H1 (cell line): ENCODE results near the gene TMC6. TPM values are rescaled to one million over a fixed set of nuclear protein-coding genes. Genes with fewer than 3 reads are reported as not detected.

Experiments used
- CTCF ChIA-PET: fragments of 300-600 bp; sonication (Branson Sonifier 250); formaldehyde crosslinking; loops from one replicate; lab custom pipeline; 2021; ENCODE audit not compliant: partially characterized antibody; lab: Charles Lee
- POLR2A ChIA-PET: fragments of 300-600 bp; sonication (Branson Sonifier 250); formaldehyde crosslinking; loops from one replicate; lab custom pipeline; 2021; ENCODE audit warnings: inconsistent platforms; ENCODE audit not compliant: partially characterized antibody; lab: Charles Lee
- DNase-seq, 2 experiments: peaks; one replicate each; pipeline versions ENCODE4 v3.0.0 to v3.0.0-alpha.2; 2010 to 2022; ENCODE audit warnings: low spot score in 2 of 2, low read depth in 1 of 2, mixed read lengths in 1 of 2
- FAIRE-seq: peaks from 2 replicates; lab custom pipeline; 2011; peaks lifted over from hg19 to GRCh38; lab: Jason Lieb, UNC
- H2AFZ ChIP-seq: 2 replicates; pipeline ENCODE4 v1.8.1; 2012; ENCODE audit warnings: low read length, inconsistent platforms
- H2AK5ac ChIP-seq: 2 replicates; pipeline ENCODE4 v1.6.1; 2013; ENCODE audit warnings: low read depth, low read length
- H2BK120ac ChIP-seq: replicated peaks from 2 replicates; pipeline ENCODE3; 2013; ENCODE audit warnings: low read depth, low read length, inconsistent platforms
- H2BK12ac ChIP-seq: 2 replicates; pipeline ENCODE4 v1.6.1; 2013; ENCODE audit warnings: low read depth, low read length
- H2BK15ac ChIP-seq: 2 replicates; pipeline ENCODE4 v1.6.1; 2013; ENCODE audit warnings: low read length
- H2BK20ac ChIP-seq: 2 replicates; pipeline ENCODE4 v1.6.1; 2013; ENCODE audit warnings: low read length
- H2BK5ac ChIP-seq: 2 replicates; pipeline ENCODE4 v1.6.1; 2013; ENCODE audit warnings: low read depth, low read length
- H3K14ac ChIP-seq: 2 replicates; pipeline ENCODE4 v1.6.1; 2013; ENCODE audit warnings: inconsistent platforms; ENCODE audit not compliant: insufficient read length
- H3K18ac ChIP-seq: 2 replicates; pipeline ENCODE4 v1.6.1; 2013; ENCODE audit warnings: low read length; ENCODE audit errors: extremely low read depth
- H3K23ac ChIP-seq: 2 replicates; pipeline ENCODE4 v1.6.1; 2013; ENCODE audit warnings: inconsistent platforms; ENCODE audit not compliant: insufficient read length
- H3K23me2 ChIP-seq: 2 replicates; pipeline ENCODE4 v1.6.1; 2013; ENCODE audit warnings: low read depth, low read length
- H3K27ac ChIP-seq: 2 replicates; pipeline ENCODE4 v1.6.1; 2011; ENCODE audit warnings: low read depth, low read length, inconsistent platforms
- H3K27me3 ChIP-seq, 4 experiments: replicated peaks in 1 of 4; 1 replicate in 1 of 4; 2 replicates in 3 of 4; pipeline versions ENCODE4 v1.6.1 to v1.8.1; 2011 to 2013; ENCODE audit warnings: low read length in 3 of 4, mild to moderate bottlenecking in 3 of 4, inconsistent platforms in 2 of 4, mixed read lengths in 2 of 4, moderate library complexity in 1 of 4; ENCODE audit not compliant: control insufficient read depth in 3 of 4, insufficient read depth in 3 of 4; ENCODE audit errors: extremely low read depth in 1 of 4
- H3K36me3 ChIP-seq, 4 experiments: 2 replicates each; pipeline versions ENCODE4 v1.6.1 to v1.8.1; 2011 to 2013; ENCODE audit warnings: mild to moderate bottlenecking in 4 of 4, low read length in 3 of 4, moderate library complexity in 2 of 4, control low read depth in 1 of 4, inconsistent platforms in 1 of 4; ENCODE audit not compliant: insufficient read depth in 4 of 4, control insufficient read depth in 2 of 4
- H3K4ac ChIP-seq: replicated peaks from 2 replicates; pipeline ENCODE3; 2013; ENCODE audit warnings: low read length, low read depth, mixed read lengths, inconsistent platforms; ENCODE audit not compliant: insufficient read length
- H3K4me1 ChIP-seq, 4 experiments: replicated peaks in 1 of 4; 1 replicate in 1 of 4; 2 replicates in 3 of 4; pipeline versions ENCODE4 v1.6.1 to v1.8.1; 2011 to 2013; ENCODE audit warnings: low read length in 3 of 4, inconsistent platforms in 2 of 4, mixed read lengths in 1 of 4; ENCODE audit not compliant: insufficient read depth in 4 of 4, control insufficient read depth in 3 of 4
- H3K4me2 ChIP-seq, 2 experiments: 2 replicates each; pipeline versions ENCODE4 v1.6.1 to v1.8.1; 2011 to 2013; ENCODE audit warnings: low read depth in 2 of 2, low read length in 2 of 2, control low read depth in 1 of 2, inconsistent platforms in 1 of 2, mild to moderate bottlenecking in 1 of 2; ENCODE audit not compliant: insufficient read depth in 1 of 2
- H3K4me3 ChIP-seq, 4 experiments: fragments of 200-600, 300-600 bp in 1 of 4; sonication (generic), shearing (Covaris generic), sonication (Bioruptor Twin) in 1 of 4; 2 replicates each; pipeline versions ENCODE4 v1.5.1 to v1.8.1; 2011 to 2016; ENCODE audit warnings: low read length in 4 of 4, low read depth in 3 of 4, control low read depth in 2 of 4, inconsistent platforms in 2 of 4, mild to moderate bottlenecking in 2 of 4, mixed read lengths in 1 of 4, moderate library complexity in 1 of 4; ENCODE audit not compliant: insufficient read depth in 2 of 4; ENCODE audit errors: extremely low read depth in 1 of 4
- H3K56ac ChIP-seq: replicated peaks from 2 replicates; pipeline ENCODE3; 2013; ENCODE audit warnings: low read depth, mild to moderate bottlenecking, mixed read lengths, low read length, inconsistent platforms; ENCODE audit not compliant: insufficient read length
- H3K79me1 ChIP-seq: 2 replicates; pipeline ENCODE4 v1.6.1; 2013; ENCODE audit warnings: low read depth, low read length, control low read depth
- H3K79me2 ChIP-seq, 2 experiments: 2 replicates each; pipeline versions ENCODE4 v1.6.1 to v1.8.1; 2012 to 2013; ENCODE audit warnings: low read length in 2 of 2, mild to moderate bottlenecking in 2 of 2, inconsistent platforms in 1 of 2; ENCODE audit not compliant: insufficient read depth in 2 of 2, control insufficient read depth in 1 of 2
- H3K9ac ChIP-seq, 4 experiments: replicated peaks in 1 of 4; 1 replicate in 1 of 4; 2 replicates in 3 of 4; pipeline versions ENCODE4 v1.6.1 to v1.8.1; 2011 to 2013; ENCODE audit warnings: low read depth in 3 of 4, low read length in 3 of 4, control low read depth in 2 of 4, mild to moderate bottlenecking in 2 of 4, moderate library complexity in 2 of 4, inconsistent platforms in 1 of 4; ENCODE audit errors: extremely low read depth in 1 of 4
- H3K9me3 ChIP-seq, 2 experiments: 2 replicates each; pipeline versions ENCODE4 v1.6.1 to v1.8.1; 2012 to 2013; ENCODE audit warnings: mild to moderate bottlenecking in 2 of 2, moderate library complexity in 2 of 2, control low read depth in 1 of 2, inconsistent platforms in 1 of 2, low read depth in 1 of 2, low read length in 1 of 2, mixed read lengths in 1 of 2; ENCODE audit not compliant: insufficient read depth in 2 of 2
- H4K20me1 ChIP-seq, 2 experiments: replicated peaks in 1 of 2; 2 replicates each; pipeline versions ENCODE3 to v1.8.1; 2011 to 2013; ENCODE audit warnings: inconsistent platforms in 2 of 2, low read length in 2 of 2, mild to moderate bottlenecking in 1 of 2; ENCODE audit not compliant: insufficient read depth in 2 of 2, control insufficient read depth in 1 of 2
- H4K5ac ChIP-seq: 2 replicates; pipeline ENCODE4 v1.6.1; 2013; ENCODE audit warnings: low read length, low read depth, mixed read lengths, inconsistent platforms; ENCODE audit not compliant: insufficient read length
- H4K8ac ChIP-seq: 2 replicates; pipeline ENCODE4 v1.8.0; 2013; ENCODE audit warnings: mild to moderate bottlenecking, moderate library complexity, low read length, inconsistent platforms; ENCODE audit not compliant: insufficient read depth; ENCODE audit errors: extremely low read depth
- H4K91ac ChIP-seq: replicated peaks from 2 replicates; pipeline ENCODE3; 2013; ENCODE audit warnings: low read length, mixed read lengths, inconsistent platforms; ENCODE audit not compliant: insufficient read length
- CBX8 ChIP-seq: fragments of 300-800, 300-1000 bp; sonication (generic); IDR thresholded peaks from 2 replicates; pipeline ENCODE4 v1.7.1; 2016; ENCODE audit warnings: low read depth, low read length, borderline replicate concordance
- HDAC6 ChIP-seq: IDR thresholded peaks from one replicate; pipeline ENCODE4 v1.7.1; 2012; ENCODE audit warnings: low read depth, mild to moderate bottlenecking, inconsistent platforms, low read length, moderate library complexity
- WGBS, 2 experiments: shearing (Covaris generic) in 1 of 2; methylation state at CpG; one replicate each; pipeline versions ENCODE4 v1.1.6 to v1.1.7; 2013 to 2015; ENCODE audit warnings: low lambda C conversion rate in 2 of 2, mixed read lengths in 2 of 2, inconsistent platforms in 1 of 2, low coverage in 1 of 2, missing lambda C conversion rate in 1 of 2; ENCODE audit not compliant: insufficient replicate concordance in 2 of 2, insufficient coverage in 1 of 2, insufficient read length in 1 of 2; ENCODE audit errors: extremely low coverage in 1 of 2, missing lambda C conversion rate in 1 of 2; 5-methylcytosine and 5-hydroxymethylcytosine counted together
- polyA plus RNA-seq, 7 experiments: library from polyadenylated mRNA; depleted of rRNA in 3 of 7; stranded (reverse) in 5 of 7; unstranded in 2 of 7; fragments of >200 nt in 5 of 7; fragments of 200-250 nt in 2 of 7; gene quantifications; 1 replicate in 5 of 7; 2 replicates in 1 of 7; 4 replicates in 1 of 7; pipeline versions ENCODE4 v1.2.1 to v1.2.3, GENCODE V29; 2011 to 2013; ENCODE audit warnings: missing spikeins in 2 of 7, mixed read lengths in 2 of 7
- total RNA-seq: library from RNA; stranded (reverse); fragmentation: NEBNext Ultra II Directional; extraction: Animal tissue kit (Norgen Biotek cat#: 25700); gene quantifications from 2 replicates; pipeline ENCODE4 v1.2.1, GENCODE V29; 2021

TMC6 gene
- total and polyA plus RNA-seq, 2 of the 8 experiments (the other 6 are each of a cell fraction or from before 2014, with no cell fraction given) = 39.4 to 77.6 TPM

GRCh38 chr17:78146881-78147280 is 18.3 kb upstream of the TMC6 start:
- Histone ChIP-seq H3K56ac (no peak overlapping the region), H3K79me2 (no peaks in the 10 kb centered on the region), H3K14ac (no peak overlapping the region), H2BK5ac (no peak overlapping the region), H3K27ac (no peak overlapping the region), H3K4me1 (no peaks in the 10 kb centered on the region; a peak in 2 of 7 replicates), H3K23me2 (no peaks in the 10 kb centered on the region), H3K9ac (no peak overlapping the region), H2BK120ac (no peak overlapping the region), H3K23ac (no peak overlapping the region), H4K20me1 (no peaks in the 10 kb centered on the region), H4K5ac (no peak overlapping the region), H2BK12ac (no peak overlapping the region), H2BK20ac (no peak overlapping the region), H2AFZ (no peak overlapping the region), H3K9me3 (no peaks in the 10 kb centered on the region), H2AK5ac (no peak overlapping the region), H3K4me3 (no peak overlapping the region), H3K36me3 (no peaks in the 10 kb centered on the region), H4K8ac (peak overlapping the region; percentile 38; the same call in 1 of the 2 replicates), H3K27me3 (0 out of 7 replicates have a peak, but pooled peaks cover 0 to 2% (median 0%) of the 10 kb centered on the region in 4 experiments), H2BK15ac (peak overlapping the region; percentile 29; the same call in 1 of the 2 replicates), H3K18ac (no peak overlapping the region; the same call in 1 of the 2 replicates), H3K4me2 (no peak overlapping the region), H4K91ac (no peak overlapping the region), H3K79me1 (no peaks in the 10 kb centered on the region), H3K4ac (no peak overlapping the region)
- ChIA-PET CTCF (interaction anchor here (0.6 to 1.5 kb wide), 5 partner anchors 9 to 260 kb away, joined by 3 to 5 read pairs (median 4); partner anchors contain the start of gene AFMID), POLR2A (interaction anchor here (1.2 to 2.2 kb wide), 2 partner anchors 23 to 28 kb away, joined by 3 to 8 read pairs; no protein-coding TSS in a partner anchor)
- FAIRE-seq (no peak), DNase-seq (no peak)
- WGBS, 2 experiments = 95% methylated on average over 6 of the region's 6 CpGs; no CpG with 5 or more reads in 1 of the 2 experiments
- no peak for TF ChIP-seq CBX8
- no peak for TF ChIP-seq HDAC6
